A673 (cell line): ENCODE data around the gene GNA14. TPM values are rescaled to one million over a fixed set of nuclear protein-coding genes. Genes with fewer than 3 reads are reported as not detected.

Experiments used
- BruUV-seq: library from RNA; stranded (reverse); fragments of 400-500 nt; replicated peaks from 2 replicates; lab custom pipeline; 2021; lab: Mats Ljungman, UMichigan
- CTCF ChIA-PET: fragments of 300-600 bp; sonication (Branson Sonifier 250); formaldehyde crosslinking; loops from one replicate; lab custom pipeline; 2022; ENCODE audit warnings: antibody characterized with exemption; lab: Charles Lee
- POLR2A ChIA-PET: fragments of 300-600 bp; sonication (Branson Sonifier 250); formaldehyde crosslinking; loops from one replicate; lab custom pipeline; 2022; ENCODE audit warnings: antibody characterized with exemption; ENCODE audit not compliant: low non-redundant PET; lab: Charles Lee
- DNase-seq: peaks from one replicate; pipeline ENCODE4 v3.0.0-alpha.2; 2015; ENCODE audit warnings: low spot score
- H3K27ac ChIP-seq: fragments of 200-600 bp; sonication (generic); 2 replicates; pipeline ENCODE4 v1.5.1; 2016; ENCODE audit warnings: mixed run types, low read depth, mild to moderate bottlenecking, mixed read lengths, antibody characterized with exemption, low read length; ENCODE audit not compliant: poor library complexity, severe bottlenecking
- H3K27me3 ChIP-seq: fragments of 200-600 bp; sonication (generic); replicated peaks from 2 replicates; pipeline ENCODE4 v1.6.1; 2017; ENCODE audit warnings: mixed run types, low read depth, mild to moderate bottlenecking, mixed read lengths, antibody characterized with exemption, low read length; ENCODE audit not compliant: insufficient read depth, poor library complexity
- H3K36me3 ChIP-seq: fragments of 200-600 bp; sonication (generic); 2 replicates; pipeline ENCODE4 v1.6.1; 2016; ENCODE audit warnings: mixed run types, mild to moderate bottlenecking, mixed read lengths, antibody characterized with exemption, low read length; ENCODE audit not compliant: insufficient read depth, poor library complexity, severe bottlenecking
- H3K4me1 ChIP-seq: fragments of 200-600 bp; sonication (generic); 2 replicates; pipeline ENCODE4 v1.6.1; 2017; ENCODE audit warnings: mixed run types, mild to moderate bottlenecking, mixed read lengths, antibody characterized with exemption, low read length; ENCODE audit not compliant: insufficient read depth, poor library complexity, severe bottlenecking
- H3K4me3 ChIP-seq: fragments of 200-600 bp; sonication (generic); 2 replicates; pipeline ENCODE4 v1.5.1; 2016; ENCODE audit warnings: low read depth, mixed run types, mild to moderate bottlenecking, mixed read lengths, low read length; ENCODE audit not compliant: poor library complexity, severe bottlenecking
- H3K9me3 ChIP-seq: fragments of 200-600 bp; sonication (generic); 2 replicates; pipeline ENCODE4 v1.6.1; 2016; ENCODE audit warnings: mixed run types, low read depth, mild to moderate bottlenecking, mixed read lengths, antibody characterized with exemption, low read length; ENCODE audit not compliant: poor library complexity, severe bottlenecking
- EZH2 ChIP-seq: fragments of 200-600 bp; sonication (generic); IDR thresholded peaks from 2 replicates; pipeline ENCODE4 v1.6.1; 2017; ENCODE audit warnings: borderline replicate concordance, low read depth, mild to moderate bottlenecking, mixed read lengths, antibody characterized with exemption, low read length; ENCODE audit not compliant: poor library complexity, severe bottlenecking
- intact Hi-C: fragments of 100-400 bp; cut with micrococcal nuclease; formaldehyde crosslinking; loops from one replicate; pipeline ENCODE4 v1.10.0; 2022; ENCODE audit not compliant: unreplicated experiment
- total RNA-seq: library from RNA; stranded (reverse); gene quantifications from 2 replicates; pipeline ENCODE4 v1.2.3, GENCODE V29; 2021
- TF ChIP-seq, protein P1 (sequence below): fragments of 300-800, 200-600 bp; sonication (generic); conservative IDR thresholded peaks from 2 replicates; pipeline ENCODE4 v1.5.1; 2017; ENCODE audit warnings: low read depth, mild to moderate bottlenecking, antibody characterized with exemption, low read length, moderate library complexity, mixed read lengths

GNA14 gene
- total RNA-seq, 1 experiment from 2014 or later, result 2.7 TPM

DNA sequence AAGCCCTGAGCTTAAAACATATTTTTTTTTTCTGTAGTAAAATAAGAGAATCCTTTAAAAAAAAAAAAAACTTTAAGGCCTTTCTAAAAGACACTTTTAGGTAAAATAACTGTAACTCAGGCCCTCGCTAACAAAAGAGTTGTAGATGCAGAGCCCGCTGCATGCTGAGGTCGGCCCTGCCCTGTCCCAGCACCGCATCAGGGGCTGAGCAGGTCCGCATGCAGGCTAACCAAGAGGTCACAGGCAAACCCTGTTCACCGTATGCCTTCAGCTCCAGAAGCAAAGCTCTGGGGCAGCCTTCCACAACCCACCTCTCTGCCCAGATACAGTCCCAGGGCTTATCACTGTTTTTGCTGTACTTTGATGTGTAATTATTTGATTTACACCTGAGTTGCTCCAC, 216.1 kb downstream of the GNA14 start:
- ChIA-PET POLR2A (no interaction called here), CTCF (interaction anchor here (0.6 to 0.7 kb wide), 4 partner anchors 8 to 758 kb away, joined by 3 to 5 read pairs (median 4); no protein-coding TSS in a partner anchor)
- H3K4me3 ChIP-seq, result no peak overlapping the region
- no peak overlapping the region for H3K27ac ChIP-seq
- no peaks in the 10 kb centered on the region for H3K9me3 ChIP-seq
- DNase-seq, result no peak
- H3K4me1 ChIP-seq, result peaks cover 30% of the 10 kb centered on the region
- TF ChIP-seq, protein P1, sequence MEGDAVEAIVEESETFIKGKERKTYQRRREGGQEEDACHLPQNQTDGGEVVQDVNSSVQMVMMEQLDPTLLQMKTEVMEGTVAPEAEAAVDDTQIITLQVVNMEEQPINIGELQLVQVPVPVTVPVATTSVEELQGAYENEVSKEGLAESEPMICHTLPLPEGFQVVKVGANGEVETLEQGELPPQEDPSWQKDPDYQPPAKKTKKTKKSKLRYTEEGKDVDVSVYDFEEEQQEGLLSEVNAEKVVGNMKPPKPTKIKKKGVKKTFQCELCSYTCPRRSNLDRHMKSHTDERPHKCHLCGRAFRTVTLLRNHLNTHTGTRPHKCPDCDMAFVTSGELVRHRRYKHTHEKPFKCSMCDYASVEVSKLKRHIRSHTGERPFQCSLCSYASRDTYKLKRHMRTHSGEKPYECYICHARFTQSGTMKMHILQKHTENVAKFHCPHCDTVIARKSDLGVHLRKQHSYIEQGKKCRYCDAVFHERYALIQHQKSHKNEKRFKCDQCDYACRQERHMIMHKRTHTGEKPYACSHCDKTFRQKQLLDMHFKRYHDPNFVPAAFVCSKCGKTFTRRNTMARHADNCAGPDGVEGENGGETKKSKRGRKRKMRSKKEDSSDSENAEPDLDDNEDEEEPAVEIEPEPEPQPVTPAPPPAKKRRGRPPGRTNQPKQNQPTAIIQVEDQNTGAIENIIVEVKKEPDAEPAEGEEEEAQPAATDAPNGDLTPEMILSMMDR, result no peak
- no peak for TF ChIP-seq EZH2
- BruUV-seq, result no TSS peak
- H3K36me3 ChIP-seq, result no peaks in the 10 kb centered on the region
- intact Hi-C loops, result loop anchor here (2.0 to 5.0 kb wide), 2 partner anchors 319 to 605 kb away; no protein-coding TSS in a partner anchor
- H3K27me3 ChIP-seq, result peaks cover 5% of the 10 kb centered on the region

DNA sequence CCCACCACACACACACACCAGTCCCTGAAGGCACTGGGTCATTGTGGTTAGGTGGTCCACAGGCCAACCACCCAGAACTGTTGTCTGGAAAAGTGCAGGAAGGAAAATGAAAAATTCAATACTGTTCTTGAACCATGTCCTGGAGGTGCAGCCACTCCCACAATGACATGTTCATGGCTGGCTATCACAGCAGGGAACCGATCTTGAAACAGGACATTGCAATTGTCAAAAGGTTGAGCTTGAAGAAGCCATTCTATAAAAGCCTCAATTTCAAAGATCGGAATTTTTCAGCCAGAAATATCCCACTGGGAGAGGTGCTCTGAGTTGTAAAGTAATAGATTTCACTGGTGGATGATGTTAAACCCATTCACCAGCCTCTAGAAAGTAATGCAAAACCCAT, 218.2 kb downstream of the GNA14 start:
- H3K27me3 ChIP-seq, result peaks cover 5% of the 10 kb centered on the region
- BruUV-seq, result no TSS peak
- DNase-seq, result no peak
- H3K27ac ChIP-seq, result no peak overlapping the region
- intact Hi-C loops, result loop anchor here (5.0 kb wide), 2 partner anchors 138 to 607 kb away; no protein-coding TSS in a partner anchor
- H3K9me3 ChIP-seq, result no peaks in the 10 kb centered on the region
- POLR2A ChIA-PET, result no interaction called here
- no peak overlapping the region for H3K4me3 ChIP-seq
- TF ChIP-seq, protein P1, result no peak
- no peak for TF ChIP-seq EZH2
- H3K36me3 ChIP-seq, result no peaks in the 10 kb centered on the region
- H3K4me1 ChIP-seq, result peaks cover 29% of the 10 kb centered on the region
- CTCF ChIA-PET, result interaction anchor here (0.8 kb wide), 1 partner anchor 10 kb away, joined by 3 read pairs; no protein-coding TSS in a partner anchor

DNA sequence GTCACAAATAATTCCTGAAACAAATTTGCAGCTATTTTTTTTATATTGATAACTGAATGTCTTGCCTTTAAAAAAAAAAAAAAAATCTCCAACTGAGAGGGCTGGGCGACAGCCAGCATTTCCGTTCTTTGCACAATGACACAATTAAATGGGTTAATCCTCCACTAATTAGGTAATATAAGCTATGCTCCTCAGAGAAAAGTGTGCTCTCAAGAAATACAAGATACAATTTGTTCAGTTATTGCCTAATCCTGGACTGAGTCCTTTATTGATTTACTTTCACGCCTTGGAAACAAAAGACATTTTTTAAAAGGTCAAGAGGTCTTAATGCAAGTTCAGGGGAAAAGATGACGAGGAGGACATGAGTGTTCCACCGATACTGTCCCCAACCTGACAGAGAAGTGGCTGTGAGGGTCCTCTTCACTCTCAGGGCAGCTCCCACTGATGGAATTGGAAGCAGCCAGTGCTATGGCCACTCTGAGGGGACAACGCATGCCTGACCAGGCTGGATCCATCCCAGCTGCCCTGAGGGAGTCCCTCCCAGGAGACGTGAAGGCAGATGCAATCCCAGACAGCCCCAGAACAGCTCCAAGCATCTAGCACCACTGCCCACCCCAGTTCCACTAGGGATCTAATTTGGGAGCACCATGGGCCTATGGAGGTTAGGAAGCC, 220.7 kb downstream of the GNA14 start:
- peak; percentile 84 for DNase-seq
- H3K4me3 ChIP-seq, result no peak overlapping the region
- H3K36me3 ChIP-seq, result no peaks in the 10 kb centered on the region
- POLR2A ChIA-PET, result no interaction called here
- intact Hi-C loops, result loop anchor here (1.0 to 5.0 kb wide), 2 partner anchors 13 to 135 kb away; no protein-coding TSS in a partner anchor
- H3K9me3 ChIP-seq, result no peaks in the 10 kb centered on the region
- no peak overlapping the region for H3K27ac ChIP-seq
- H3K27me3 ChIP-seq, result peaks cover 5% of the 10 kb centered on the region
- no peak for TF ChIP-seq EZH2
- TF ChIP-seq, protein P1, result no peak
- CTCF ChIA-PET, result interaction anchor here (0.5 to 1.3 kb wide), 3 partner anchors 16 to 99 kb away, joined by 4 to 19 read pairs (median 5); no protein-coding TSS in a partner anchor
- BruUV-seq, result no TSS peak
- peaks cover 16% of the 10 kb centered on the region for H3K4me1 ChIP-seq
